Brain microvascular endothelial cell (primary cell): Measurements from ENCODE around the gene PPP2R3A.

Experiments used
- DNase-seq: peaks from one replicate; pipeline ENCODE4 v3.0.0-alpha.2; 2020
- H3K27ac ChIP-seq: fragments of 250-450 bp; sonication (Bioruptor Pico); 2 replicates; pipeline ENCODE4 v1.5.1; 2020; ENCODE audit warnings: mild to moderate bottlenecking, moderate library complexity
- H3K27me3 ChIP-seq: fragments of 250-450 bp; sonication (Bioruptor Pico); replicated peaks from 2 replicates; pipeline ENCODE4 v1.5.1; 2020; ENCODE audit warnings: mild to moderate bottlenecking
- H3K36me3 ChIP-seq: fragments of 250-450 bp; sonication (Bioruptor Pico); replicated peaks from 2 replicates; pipeline ENCODE4 v1.5.1; 2020; ENCODE audit warnings: mild to moderate bottlenecking
- H3K4me3 ChIP-seq: 2 replicates; pipeline ENCODE4 v1.5.1; 2011; ENCODE audit warnings: low read depth, mild to moderate bottlenecking, control low read depth, low read length, moderate library complexity
- in situ Hi-C: cut with HindIII; loops from 2 replicates; pipeline ENCODE4 v1.10.0; 2017; ENCODE audit warnings: low sequenced_read_pairs, low pct_ligation_motif_present
- TF ChIP-seq, protein P1 (sequence below): IDR thresholded peaks from 2 replicates; pipeline ENCODE4 v1.5.1; 2011; ENCODE audit warnings: low read depth, mild to moderate bottlenecking, moderate library complexity, low read length, control low read depth, inconsistent platforms; ENCODE audit errors: missing control alignments

Gene PPP2R3A

DNA sequence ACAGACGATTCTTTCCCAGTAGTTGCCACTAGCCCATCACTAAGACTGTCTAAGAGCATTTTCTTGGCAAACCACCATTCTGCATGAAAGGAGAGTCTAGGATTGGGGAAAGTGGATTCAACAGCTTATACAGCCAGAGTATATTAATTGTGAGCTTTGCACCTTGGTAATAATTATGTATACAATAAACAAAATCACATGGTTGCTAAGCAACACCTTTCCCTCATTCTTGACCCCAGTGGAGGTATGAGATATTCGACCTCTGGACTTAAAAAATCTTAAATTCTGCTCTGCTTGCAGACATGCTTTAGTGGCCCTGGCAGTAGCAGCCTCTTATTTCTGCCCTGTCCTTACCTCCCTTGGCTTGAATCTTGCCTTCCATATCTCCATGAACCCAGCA is 73.1 kb downstream of the PPP2R3A start:
- Histone ChIP-seq H3K27me3 (no peaks in the 10 kb centered on the region), H3K36me3 (no peaks in the 10 kb centered on the region), H3K27ac (no peak overlapping the region), H3K4me3 (no peak overlapping the region)
- in situ Hi-C loops, result no loop called here
- TF ChIP-seq, protein P1, sequence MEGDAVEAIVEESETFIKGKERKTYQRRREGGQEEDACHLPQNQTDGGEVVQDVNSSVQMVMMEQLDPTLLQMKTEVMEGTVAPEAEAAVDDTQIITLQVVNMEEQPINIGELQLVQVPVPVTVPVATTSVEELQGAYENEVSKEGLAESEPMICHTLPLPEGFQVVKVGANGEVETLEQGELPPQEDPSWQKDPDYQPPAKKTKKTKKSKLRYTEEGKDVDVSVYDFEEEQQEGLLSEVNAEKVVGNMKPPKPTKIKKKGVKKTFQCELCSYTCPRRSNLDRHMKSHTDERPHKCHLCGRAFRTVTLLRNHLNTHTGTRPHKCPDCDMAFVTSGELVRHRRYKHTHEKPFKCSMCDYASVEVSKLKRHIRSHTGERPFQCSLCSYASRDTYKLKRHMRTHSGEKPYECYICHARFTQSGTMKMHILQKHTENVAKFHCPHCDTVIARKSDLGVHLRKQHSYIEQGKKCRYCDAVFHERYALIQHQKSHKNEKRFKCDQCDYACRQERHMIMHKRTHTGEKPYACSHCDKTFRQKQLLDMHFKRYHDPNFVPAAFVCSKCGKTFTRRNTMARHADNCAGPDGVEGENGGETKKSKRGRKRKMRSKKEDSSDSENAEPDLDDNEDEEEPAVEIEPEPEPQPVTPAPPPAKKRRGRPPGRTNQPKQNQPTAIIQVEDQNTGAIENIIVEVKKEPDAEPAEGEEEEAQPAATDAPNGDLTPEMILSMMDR, result no peak
- no peak for DNase-seq

DNA sequence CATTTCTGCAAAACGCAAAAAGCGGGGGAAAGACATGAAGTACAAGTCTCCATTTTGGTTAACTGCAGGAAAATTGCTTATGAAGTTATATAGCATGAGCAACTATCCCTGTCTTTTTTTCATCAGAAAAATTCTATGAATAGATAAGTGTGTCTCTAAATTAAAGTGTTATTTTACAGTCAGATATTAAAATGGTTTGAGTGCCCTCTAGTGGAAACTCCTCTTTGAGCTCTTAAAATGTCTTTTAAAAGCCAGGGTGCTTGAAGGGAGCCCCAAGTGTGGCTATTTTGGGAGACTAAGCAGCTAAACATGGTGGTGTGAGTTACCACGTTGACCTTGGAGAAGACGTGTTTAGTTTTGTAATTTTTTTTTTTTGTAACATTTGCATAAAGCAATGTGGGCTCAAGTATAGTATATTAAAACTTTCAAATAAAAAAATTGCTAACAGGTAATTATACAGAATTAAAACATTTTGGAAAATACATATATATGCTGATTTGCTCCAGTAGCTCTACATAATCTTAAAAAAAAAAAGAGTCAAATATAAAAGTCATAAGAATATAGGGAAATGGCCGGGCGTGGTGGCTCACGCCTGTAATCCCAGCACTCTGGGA is 77.2 kb downstream of the PPP2R3A start:
- TF ChIP-seq, protein P1, result peak; percentile 62
- no peaks in the 10 kb centered on the region for H3K36me3 ChIP-seq
- in situ Hi-C loops, result no loop called here

DNA sequence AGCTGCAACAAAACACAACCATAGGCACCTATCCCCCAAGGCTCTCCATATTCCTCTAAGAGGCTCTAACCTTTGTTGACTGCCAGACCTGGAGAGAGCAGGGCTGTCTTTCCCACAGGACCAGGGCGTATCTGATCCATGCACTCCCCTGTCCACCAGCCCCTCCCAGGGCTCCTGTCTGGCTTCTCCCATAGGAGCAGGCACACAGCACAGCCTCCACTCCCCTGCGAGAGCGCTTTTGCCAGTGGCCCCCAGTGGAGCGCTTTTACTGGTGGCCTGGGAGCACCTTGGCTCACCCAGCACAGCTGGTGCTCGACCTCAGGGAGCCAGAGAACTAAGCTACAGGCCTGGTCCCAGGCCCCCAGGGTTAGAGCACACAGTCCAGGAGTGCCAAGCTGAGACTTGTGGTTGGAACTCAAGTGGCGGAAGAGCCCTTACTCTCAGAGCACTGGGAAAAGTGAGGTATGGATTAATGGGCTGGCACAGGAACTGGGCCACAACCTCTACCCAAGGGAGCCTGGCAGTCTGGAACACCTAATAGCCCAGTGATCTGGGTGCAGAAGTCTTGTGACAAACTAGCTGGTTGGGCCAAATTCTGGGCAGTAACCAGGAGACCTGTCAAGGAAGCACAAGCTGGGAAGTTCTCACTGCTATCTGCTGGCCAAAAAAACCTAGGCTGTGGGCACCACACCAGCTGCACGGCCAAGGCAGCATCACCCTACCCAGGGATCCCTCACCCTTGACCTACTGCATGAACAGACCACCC is 79.6 kb downstream of the PPP2R3A start:
- no peak overlapping the region for H3K27ac ChIP-seq
- no peak for DNase-seq
- H3K4me3 ChIP-seq, result no peak overlapping the region
- TF ChIP-seq, protein P1, result no peak
- in situ Hi-C loops, result no loop called here
- no peaks in the 10 kb centered on the region for H3K27me3 ChIP-seq
- H3K36me3 ChIP-seq, result no peaks in the 10 kb centered on the region

More for the DNA sequence above, 77.2 kb downstream of the PPP2R3A start:
- DNase-seq, result peak; percentile 15
- H3K27me3 ChIP-seq, result no peaks in the 10 kb centered on the region
- H3K27ac ChIP-seq, result no peak overlapping the region
- no peak overlapping the region for H3K4me3 ChIP-seq

DNA sequence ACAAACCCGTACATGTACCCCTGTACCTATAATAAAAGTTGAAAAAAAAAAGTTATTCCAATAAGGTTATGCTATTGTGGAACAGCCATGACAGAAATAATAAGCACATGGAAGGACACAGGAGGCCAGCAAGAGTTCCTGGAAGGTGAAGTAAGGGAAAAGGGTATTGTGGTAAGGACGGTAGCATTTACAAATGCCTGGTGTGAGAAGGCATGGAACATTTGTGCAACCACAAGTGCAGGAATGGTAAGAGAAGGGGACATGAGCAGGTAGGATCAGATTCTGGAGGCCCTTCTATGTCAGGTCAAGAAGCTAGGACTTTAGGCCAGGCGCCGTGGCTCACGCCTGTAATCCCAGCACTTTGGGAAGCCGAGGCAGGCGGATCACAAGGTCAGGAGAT is 82.5 kb downstream of the PPP2R3A start:
- in situ Hi-C loops, result no loop called here
- H3K27me3 ChIP-seq, result no peaks in the 10 kb centered on the region
- H3K4me3 ChIP-seq, result no peak overlapping the region
- H3K27ac ChIP-seq, result no peak overlapping the region
- H3K36me3 ChIP-seq, result no peaks in the 10 kb centered on the region
- TF ChIP-seq, protein P1, result no peak
- no peak for DNase-seq

DNA sequence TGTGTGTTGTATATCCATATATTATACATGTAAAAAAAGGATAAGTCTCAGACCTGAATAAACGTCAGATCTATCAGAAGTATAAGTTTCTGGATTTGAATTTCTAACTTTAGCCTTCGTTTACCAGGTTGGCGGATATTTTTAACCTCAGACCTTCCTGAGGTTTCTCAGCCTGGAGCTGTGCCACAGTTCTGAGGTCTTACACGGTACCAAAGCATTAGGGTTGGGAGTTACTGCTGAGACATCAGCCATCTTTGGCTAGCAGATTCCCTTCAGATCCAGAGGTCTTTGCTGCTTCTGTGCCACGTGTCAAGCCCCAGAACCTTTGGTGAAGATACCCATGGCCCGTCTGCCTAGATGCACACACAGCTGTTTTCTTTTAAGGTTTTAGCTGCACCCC is 84.7 kb downstream of the PPP2R3A start:
- TF ChIP-seq, protein P1, result no peak
- Histone ChIP-seq H3K27me3 (no peaks in the 10 kb centered on the region), H3K4me3 (no peak overlapping the region), H3K36me3 (no peaks in the 10 kb centered on the region), H3K27ac (no peak overlapping the region)
- in situ Hi-C loops, result no loop called here
- DNase-seq, result no peak
